GM15510 (cell line): ENCODE results near the gene JAM2.

ENCODE experiments used
- POLR2A ChIP-seq: IDR thresholded peaks from 3 replicates; pipeline ENCODE4 v1.6.1; 2011; ENCODE audit warnings: borderline replicate concordance; ENCODE audit not compliant: insufficient read length; ENCODE audit errors: extremely low read depth

The JAM2 gene

DNA sequence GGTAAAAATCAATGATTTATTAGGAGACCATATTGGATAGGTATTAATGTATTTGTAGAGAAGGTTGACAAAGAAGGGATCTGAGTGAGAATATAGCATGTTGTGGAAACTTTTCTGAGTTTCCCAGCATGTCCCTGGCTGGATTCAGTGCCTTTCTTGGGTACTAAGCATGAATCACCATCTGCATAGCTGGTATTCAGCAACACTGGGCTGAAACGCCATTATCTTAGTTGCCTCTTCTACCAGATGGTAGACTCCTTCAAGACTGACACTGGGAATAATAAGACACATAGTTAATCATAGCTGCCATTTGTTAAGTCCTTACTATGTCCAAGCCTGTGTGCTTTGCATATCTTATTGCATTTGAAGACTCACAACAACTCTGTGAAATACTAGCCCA is 50.2 kb downstream of the JAM2 start:
- no peak for TF ChIP-seq POLR2A

DNA sequence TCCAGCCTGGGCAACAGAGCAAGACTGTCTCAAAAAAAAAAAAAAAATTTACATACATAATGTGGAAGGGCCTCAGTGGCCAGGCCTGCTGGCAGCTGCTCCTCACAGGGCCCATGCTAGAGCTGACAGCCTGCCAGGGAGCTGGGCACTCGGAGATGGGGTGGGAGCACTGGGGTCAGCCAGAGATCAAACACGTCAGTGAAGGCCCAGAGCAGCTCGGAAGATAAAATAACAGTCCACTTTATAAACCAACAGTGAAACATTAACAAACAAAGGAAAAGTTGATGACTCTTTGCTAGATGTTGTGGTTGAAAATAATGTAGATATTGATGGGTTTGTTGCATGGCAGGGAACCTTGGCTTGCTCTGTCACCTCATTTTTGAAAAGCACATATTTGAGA is 52.9 kb downstream of the JAM2 start:
- no peak for TF ChIP-seq POLR2A

DNA sequence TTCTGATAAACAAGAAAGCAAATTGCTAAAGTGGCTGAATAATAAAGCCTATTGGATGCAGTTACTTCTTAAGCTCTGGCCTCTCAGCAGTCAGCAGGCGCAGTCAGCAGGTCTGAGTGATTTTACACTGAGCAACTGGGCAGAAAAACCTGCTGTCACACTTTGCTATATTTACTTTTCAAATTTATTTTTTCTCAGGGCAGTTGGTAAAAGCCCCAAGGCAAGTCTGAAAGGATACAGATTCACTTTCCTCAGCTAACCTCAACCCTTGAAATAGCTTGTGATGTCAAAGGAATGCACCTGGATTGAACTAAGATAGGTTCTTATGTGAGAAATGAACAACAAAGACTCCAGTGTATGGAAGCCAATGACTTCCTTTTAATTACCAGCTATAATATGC is 61.7 kb downstream of the JAM2 start:
- TF ChIP-seq POLR2A, result no peak

DNA sequence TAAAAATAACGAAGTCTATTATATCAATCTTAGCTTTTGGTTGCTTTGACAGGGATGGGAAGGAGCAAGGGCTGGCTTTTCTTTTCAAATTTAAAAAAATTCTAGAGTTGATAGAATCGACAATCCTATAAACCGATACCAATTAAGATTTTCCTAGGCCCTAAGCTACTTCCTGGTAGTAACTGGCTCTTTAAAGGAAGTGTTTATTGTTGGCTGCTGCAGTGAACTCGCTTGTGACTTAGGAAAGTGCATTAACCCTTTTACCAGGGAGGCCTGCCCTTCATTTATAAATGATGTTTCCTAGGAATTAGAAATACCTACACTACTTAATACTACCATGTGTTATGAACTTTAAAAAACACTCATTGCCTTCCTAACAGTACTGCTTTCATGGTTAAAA is 62.5 kb downstream of the JAM2 start:
- TF ChIP-seq POLR2A, result no peak

DNA sequence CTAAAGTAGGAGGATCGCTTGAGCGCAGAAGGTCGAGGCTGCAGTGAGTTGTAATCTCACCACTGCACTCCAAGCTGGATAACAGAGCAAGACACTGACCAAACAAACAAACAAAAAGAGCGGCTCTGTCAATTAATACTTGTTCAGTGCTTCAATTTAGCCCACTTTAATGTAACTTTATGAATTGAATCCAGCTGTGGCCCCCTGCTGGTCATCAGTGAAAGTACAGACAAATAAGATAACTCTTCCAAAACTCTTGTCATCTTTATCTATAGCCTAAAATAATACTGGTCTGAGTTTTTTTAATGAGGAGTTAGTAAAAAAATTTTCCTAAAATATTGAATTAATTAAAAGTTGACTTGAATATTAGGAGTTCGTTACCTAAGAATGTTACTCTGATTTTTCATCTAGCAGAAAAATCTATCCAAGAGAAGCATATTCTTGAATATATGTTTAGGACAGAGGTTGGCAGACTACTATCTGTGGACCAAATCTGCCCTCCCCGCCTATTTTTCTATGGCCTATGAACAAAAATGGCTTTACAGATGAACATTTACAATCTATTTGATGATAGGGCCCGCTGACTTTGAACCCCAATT is 69.5 kb downstream of the JAM2 start:
- no peak for TF ChIP-seq POLR2A

DNA sequence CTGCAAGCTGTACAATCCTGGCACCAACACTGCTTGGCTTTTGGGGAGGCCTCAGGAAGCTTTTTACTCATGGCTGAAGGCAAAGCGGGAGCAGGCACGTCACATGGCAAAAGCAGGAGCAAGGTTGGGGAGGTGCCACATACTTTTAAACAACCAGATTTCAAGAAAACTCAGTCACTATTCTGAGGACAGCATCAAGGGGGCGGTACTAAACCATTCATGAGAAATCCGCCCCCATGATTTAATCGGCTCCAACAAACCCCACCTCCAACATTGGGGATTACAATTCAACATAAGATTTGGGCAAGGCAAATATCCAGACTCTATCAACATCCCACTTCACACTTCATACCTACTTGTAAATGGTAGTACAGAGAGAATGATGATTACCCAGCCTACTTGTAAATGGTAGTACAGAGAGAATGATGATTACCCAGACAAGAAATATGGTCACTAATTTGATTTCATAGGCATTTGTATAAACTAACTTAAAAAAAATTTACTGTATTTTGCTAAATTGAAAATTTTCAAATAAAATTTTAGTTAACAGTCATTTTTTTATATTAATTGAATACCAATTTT is 70.7 kb downstream of the JAM2 start:
- TF ChIP-seq POLR2A, result no peak

DNA sequence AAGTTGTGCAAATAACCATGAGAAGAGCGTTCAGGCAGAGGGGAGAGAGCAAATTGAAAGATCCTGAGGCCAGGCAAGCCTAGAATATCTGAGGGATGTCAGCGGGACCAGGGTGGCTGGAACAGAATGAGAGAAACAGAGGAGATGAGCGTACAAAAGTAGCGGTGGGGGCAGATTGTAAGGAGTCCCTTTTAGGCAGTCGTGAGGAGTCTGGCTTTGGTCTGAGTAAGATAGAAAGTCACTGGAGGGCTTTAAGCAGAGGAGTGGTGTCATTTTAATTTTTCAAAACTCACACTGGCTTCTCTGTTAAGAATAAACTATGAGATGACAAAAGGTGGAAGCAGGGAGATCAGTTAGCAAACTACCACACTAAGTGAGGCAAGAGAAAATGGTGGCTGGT is 71.5 kb downstream of the JAM2 start:
- TF ChIP-seq POLR2A, result no peak

DNA sequence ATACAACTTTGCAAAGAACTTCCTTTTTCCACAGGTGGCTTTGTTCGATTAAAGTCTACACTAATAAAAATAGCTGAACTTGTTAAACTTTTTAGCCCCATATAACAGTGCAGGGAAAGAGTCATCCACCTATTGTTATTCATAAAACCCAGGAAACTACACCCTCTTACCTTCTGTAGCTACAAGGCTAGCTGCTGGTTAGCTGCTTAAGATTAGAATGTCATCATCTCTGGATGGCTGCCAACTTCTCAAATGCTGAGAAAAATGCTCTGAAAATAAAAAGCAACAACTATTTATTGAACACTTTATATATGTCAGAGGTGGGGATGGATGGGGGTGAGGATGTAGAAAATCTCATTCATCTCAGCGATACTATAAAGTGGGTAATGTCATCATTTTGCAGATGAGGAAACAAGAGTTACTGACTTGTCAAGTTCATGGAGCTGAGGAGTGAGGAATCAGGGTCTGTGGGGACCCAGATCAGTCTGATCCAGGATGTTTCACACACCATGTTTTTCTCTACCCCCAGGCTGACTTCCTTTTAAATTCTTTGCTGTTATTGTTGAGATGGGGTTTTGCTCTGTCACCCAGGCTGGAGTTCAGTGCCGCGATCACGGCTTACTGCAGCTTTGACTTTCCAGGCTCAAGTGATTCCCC is 78.6 kb downstream of the JAM2 start:
- no peak for TF ChIP-seq POLR2A

DNA sequence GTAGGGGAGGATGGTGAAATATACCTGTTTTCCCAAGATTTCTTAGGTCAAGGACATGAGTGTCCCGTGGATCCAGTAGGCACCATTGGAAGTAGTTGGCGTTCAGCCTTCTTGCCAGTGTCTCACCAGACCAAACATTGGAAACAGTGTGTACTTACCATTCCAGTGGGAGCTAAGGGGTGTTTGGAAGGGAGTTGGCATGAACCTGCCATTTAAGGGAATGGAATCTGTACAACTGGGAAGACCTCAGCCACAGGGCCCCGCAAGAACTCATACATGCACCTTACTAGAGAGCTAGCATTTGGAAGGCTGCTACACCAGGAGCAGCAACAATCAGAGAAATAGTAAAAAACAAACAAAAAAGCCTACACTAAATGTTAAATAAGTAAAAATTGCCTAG is 82.9 kb downstream of the JAM2 start:
- TF ChIP-seq POLR2A, result no peak

DNA sequence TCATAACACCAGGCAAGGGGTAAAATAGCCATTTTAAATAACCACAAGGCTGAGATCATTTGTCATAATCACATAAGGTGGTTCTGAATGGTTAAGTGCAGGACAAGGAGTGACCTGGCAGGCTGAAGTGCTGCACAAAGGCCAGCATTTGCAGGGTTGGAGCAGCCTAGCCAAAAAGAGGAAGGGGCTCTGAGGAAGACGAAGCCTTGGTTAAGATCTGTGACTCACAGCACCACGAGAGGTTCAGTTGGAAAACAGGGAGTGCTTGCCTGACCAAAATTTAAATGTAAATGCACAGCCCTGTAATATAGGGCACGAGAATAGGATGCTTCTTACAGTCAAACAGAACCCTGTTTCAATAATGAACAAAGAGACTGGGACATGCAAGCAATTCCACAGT is 83.6 kb downstream of the JAM2 start:
- TF ChIP-seq POLR2A, result no peak

DNA sequence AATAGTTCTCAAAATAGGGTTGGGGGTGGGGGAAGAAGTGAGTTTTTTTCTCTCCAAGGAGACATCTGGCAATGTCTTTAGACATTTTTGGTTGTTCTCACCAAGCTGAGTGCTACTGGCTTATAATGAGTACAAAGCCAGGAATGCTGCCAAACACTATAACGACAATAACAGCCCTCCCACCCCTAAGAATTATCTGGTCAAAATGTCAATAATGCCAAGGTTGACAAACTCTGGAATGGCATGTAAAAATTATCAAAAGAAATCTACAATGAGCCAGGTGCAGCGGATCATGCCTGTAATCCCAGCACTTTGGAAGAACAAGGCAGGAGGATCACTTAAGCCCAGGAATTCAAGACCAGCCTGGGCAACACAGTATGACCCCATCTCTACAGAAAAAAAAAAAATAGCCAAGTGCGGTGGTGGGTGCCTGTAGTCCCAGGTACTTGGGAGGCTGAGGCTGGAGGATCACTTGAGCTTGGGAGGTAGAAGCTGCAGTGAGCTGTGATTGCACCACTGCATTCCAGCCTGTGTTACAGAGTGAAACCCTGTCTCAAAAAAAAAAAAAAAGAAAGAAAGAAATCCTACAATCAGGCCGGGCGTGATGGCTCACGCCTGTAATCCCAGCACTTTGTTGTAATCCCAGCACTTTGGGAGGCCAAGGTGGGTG is 93.2 kb downstream of the JAM2 start:
- TF ChIP-seq POLR2A, result no peak

DNA sequence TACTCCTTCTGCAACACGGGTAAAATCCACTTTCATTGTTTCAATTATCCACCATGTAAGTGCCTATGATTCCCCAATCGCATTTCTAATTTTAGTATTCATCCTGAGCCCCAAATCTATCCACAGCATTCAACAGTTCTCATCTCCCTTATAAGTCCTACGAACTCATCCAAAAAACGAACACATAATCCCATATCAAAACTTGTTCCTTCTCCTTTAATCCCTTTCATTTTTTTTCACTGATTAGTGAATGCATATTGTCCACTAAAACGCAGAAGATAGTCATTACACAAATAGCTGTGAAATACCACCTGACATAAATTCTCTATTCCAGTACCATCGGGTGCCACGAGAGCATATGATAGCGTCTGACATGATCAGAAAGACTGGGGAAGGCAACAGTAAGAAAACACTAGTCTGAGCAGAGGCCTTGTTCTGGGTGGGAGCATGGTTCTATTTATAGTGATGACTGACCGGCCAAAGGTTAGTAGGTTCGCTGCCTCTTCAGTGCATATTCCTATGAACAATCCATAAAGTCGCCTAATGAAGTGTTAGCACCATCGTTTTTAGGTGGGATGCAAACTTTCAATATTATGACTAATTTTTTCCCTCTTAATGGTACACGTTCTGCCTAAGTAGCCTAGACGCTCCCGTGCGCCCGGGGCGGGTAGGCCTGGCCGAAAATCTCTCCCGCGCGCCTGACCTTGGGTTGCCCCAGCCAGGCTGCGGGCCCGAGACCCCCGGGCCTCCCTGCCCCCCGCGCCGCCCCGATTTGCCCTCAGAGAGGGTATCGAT is 95.0 kb downstream of the JAM2 start:
- TF ChIP-seq POLR2A, result no peak

DNA sequence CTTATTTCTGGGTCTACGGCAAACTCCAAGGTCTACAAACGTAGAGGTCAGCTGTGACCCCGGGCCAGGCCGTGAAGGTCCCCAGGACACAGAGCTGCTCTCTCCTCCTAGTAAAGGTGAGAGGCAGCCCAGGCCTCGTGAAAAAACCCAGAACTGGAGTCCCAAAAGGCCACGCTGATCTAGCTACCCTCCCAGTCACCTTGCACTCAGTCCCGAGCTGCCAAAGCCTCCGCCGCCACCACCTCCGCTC is 95.5 kb downstream of the JAM2 start:
- TF ChIP-seq POLR2A, result peak; percentile 94

DNA sequence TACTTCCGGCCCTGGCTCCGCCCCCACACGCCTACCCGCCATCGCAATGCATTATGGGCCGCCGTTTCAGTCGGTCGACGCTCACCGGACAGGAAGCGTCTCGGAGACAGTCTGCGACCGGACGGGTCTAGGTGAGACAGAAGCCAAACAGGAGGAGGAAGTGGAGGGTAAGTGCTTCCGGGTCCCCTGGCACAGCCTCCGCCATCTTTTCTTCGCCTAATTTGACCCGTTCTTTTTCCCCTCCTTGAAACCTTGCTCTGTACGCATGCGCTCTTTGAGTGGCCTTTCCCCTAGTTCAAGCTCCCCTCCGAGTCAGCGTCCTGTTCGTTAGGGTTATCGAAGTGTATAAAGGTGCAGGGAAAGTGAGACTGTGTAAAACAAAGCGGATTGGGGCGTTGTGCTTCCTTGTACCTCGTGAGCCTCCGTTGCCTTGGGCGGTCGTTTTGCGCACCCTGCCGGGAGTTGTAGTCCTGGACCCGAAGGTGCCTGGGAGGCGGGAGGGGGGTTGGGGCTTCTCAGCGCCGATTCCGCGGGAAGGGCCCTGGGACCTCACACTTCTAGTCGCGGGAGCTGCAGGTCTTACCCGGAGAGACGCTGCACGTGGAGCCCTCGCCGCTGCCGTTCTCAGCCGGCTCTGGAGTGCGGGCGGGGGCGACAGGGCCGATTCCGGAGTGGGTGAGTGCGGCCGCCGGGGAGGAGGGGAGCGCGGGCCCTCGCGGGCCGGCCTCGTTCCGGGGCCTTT is 96.0 kb downstream of the JAM2 start, which contains the start of the genes ATP5PF and GABPA:
ATP5PF (minus strand) TSS at position 1 of the 742 bp plus-strand sequence. CDS start 5,110 bp downstream, outside the sequence.
GABPA (plus strand) TSS at position 69 of the 742 bp plus-strand sequence. CDS start 6,627 bp downstream, outside the sequence.
- TF ChIP-seq POLR2A, result peak; percentile 45
